H1 (cell line): Measurements from ENCODE around the gene DUXB. TPM values are rescaled to one million over a fixed set of nuclear protein-coding genes. Genes with fewer than 3 reads are reported as not detected.

Source experiments
- CTCF ChIP-seq, 3 experiments: IDR thresholded peaks; 1 replicate in 2 of 3; 2 replicates in 1 of 3; pipeline versions ENCODE4 v1.5.1 to v1.6.1; 2011; ENCODE audit warnings: low read length in 3 of 3, mild to moderate bottlenecking in 3 of 3, inconsistent platforms in 2 of 3, low read depth in 1 of 3, moderate library complexity in 1 of 3; ENCODE audit not compliant: insufficient read depth in 1 of 3; ENCODE audit errors: control extremely low read depth in 1 of 3
- NRF1 ChIP-seq: IDR thresholded peaks from 2 replicates; pipeline ENCODE4 v1.6.1; 2011; ENCODE audit warnings: mild to moderate bottlenecking, low read depth, low read length, improper control_type of control experiment
- POLR2A ChIP-seq, 2 experiments: IDR thresholded peaks; 1 replicate in 1 of 2; 2 replicates in 1 of 2; pipeline ENCODE4 v1.6.1; 2011; ENCODE audit warnings: low read depth in 2 of 2, low read length in 2 of 2, mild to moderate bottlenecking in 2 of 2; ENCODE audit errors: control extremely low read depth in 1 of 2
- SUZ12 ChIP-seq: fragments of 200-600 bp; sonication (generic); IDR thresholded peaks from 2 replicates; pipeline ENCODE4 v1.6.1; 2012; ENCODE audit warnings: mild to moderate bottlenecking, inconsistent platforms, low read length, moderate library complexity, mixed read lengths
- TAF7 ChIP-seq: optimal IDR thresholded peaks from 2 replicates; pipeline ENCODE3; 2011; ENCODE audit warnings: low read depth, mild to moderate bottlenecking, inconsistent platforms, low read length, moderate library complexity, borderline replicate concordance
- TBP ChIP-seq: IDR thresholded peaks from 2 replicates; pipeline ENCODE4 v1.6.1; 2011; ENCODE audit warnings: low read depth, low read length, improper control_type of control experiment
- TCF12 ChIP-seq: IDR thresholded peaks from 2 replicates; pipeline ENCODE4 v1.6.1; 2011; ENCODE audit warnings: low read depth, mild to moderate bottlenecking, low read length
- YY1 ChIP-seq: IDR thresholded peaks from 2 replicates; pipeline ENCODE4 v1.6.1; 2011; ENCODE audit warnings: low read depth, mild to moderate bottlenecking, low read length
- polyA plus RNA-seq, 7 experiments: library from polyadenylated mRNA; depleted of rRNA in 3 of 7; stranded (reverse) in 5 of 7; unstranded in 2 of 7; fragments of >200 nt in 5 of 7; fragments of 200-250 nt in 2 of 7; gene quantifications; 1 replicate in 5 of 7; 2 replicates in 1 of 7; 4 replicates in 1 of 7; pipeline versions ENCODE4 v1.2.1 to v1.2.3, GENCODE V29; 2011 to 2013; ENCODE audit warnings: missing spikeins in 2 of 7, mixed read lengths in 2 of 7
- total RNA-seq: library from RNA; stranded (reverse); fragmentation: NEBNext Ultra II Directional; extraction: Animal tissue kit (Norgen Biotek cat#: 25700); gene quantifications from 2 replicates; pipeline ENCODE4 v1.2.1, GENCODE V29; 2021

DUXB gene
- total and polyA plus RNA-seq, 2 of the 8 experiments (the other 6 are each of a cell fraction or from before 2014, with no cell fraction given) = not detected

- no peak for TF ChIP-seq TCF12
- TF ChIP-seq TBP = no peak; the same call in 1 of the 2 replicates
- TF ChIP-seq SUZ12 = no peak
- TF ChIP-seq CTCF (IDR thresholded peaks at IDR 0.05; ENCODE audit: control extremely low read depth in 1 of 3, insufficient read depth in 1 of 3, low read depth in 1 of 3, low read length in 3 of 3) = no peak
- no peak for TF ChIP-seq TAF7
- TF ChIP-seq POLR2A (IDR thresholded peaks at IDR 0.05; ENCODE audit: control extremely low read depth in 1 of 2, low read depth in 2 of 2, low read length in 2 of 2) = peak; percentile 39 to 71
- no peak for TF ChIP-seq NRF1
- TF ChIP-seq YY1 = peak; percentile 93
Measured at GRCh38 chr16:75648265-75649076, 52.8 kb downstream of the DUXB start (continued).
